D341Med (cell line): ENCODE data around the gene PNPO.
A peak's percentile ranks its signal among the peaks of the same experiment; 100 is the strongest.

ENCODE experiments used
- DNase-seq: peaks from one replicate; pipeline ENCODE4 v3.0.0; 2012; ENCODE audit warnings: low spot score

PNPO gene

GRCh38 chr17:47941246-47942095 is at the start of gene PNPO:
Gene PNPO (plus strand): TSS chr17:47941571. CDS start chr17:47941676, 105 bp downstream.
- peak; percentile 52 for DNase-seq

GRCh38 chr17:47894498-47895346 is 46.6 kb upstream of the PNPO start:
- no peak for DNase-seq

- peak; percentile 67 for DNase-seq
Observed at GRCh38 chr17:47895347-47895855, 46.0 kb upstream of the PNPO start.

- DNase-seq = peak; percentile 99
Observed at GRCh38 chr17:47895856-47896671, 45.3 kb upstream of the PNPO start, which contains the start of gene SP2. Gene SP2 (plus strand): TSS chr17:47896236. CDS start chr17:47896287, 51 bp downstream.

GRCh38 chr17:47896672-47897490 is 44.5 kb upstream of the PNPO start:
- DNase-seq = no peak

- DNase-seq = no peak
Observed at GRCh38 chr17:47897561-47897960, 43.8 kb upstream of the PNPO start.

GRCh38 chr17:47898241-47898640 is 43.1 kb upstream of the PNPO start:
- DNase-seq = no peak

- DNase-seq = no peak
Observed at GRCh38 chr17:47899643-47900042, 41.7 kb upstream of the PNPO start.

- DNase-seq = no peak
Observed at GRCh38 chr17:47901423-47901822, 39.9 kb upstream of the PNPO start.

GRCh38 chr17:47902039-47902744 is 39.2 kb upstream of the PNPO start:
- DNase-seq = no peak

GRCh38 chr17:47905221-47905733 is 36.1 kb upstream of the PNPO start:
- DNase-seq = no peak

- no peak for DNase-seq
Observed at GRCh38 chr17:47906443-47906842, 34.9 kb upstream of the PNPO start.

- no peak for DNase-seq
Observed at GRCh38 chr17:47907932-47908562, 33.3 kb upstream of the PNPO start.

- DNase-seq = no peak
Observed at GRCh38 chr17:47913050-47913449, 28.3 kb upstream of the PNPO start.

GRCh38 chr17:47914306-47914948 is 26.9 kb upstream of the PNPO start:
- DNase-seq = no peak

- DNase-seq = no peak
Observed at GRCh38 chr17:47915776-47916398, 25.5 kb upstream of the PNPO start.

GRCh38 chr17:47916489-47917208 is 24.7 kb upstream of the PNPO start:
- no peak for DNase-seq

- DNase-seq = no peak
Observed at GRCh38 chr17:47917581-47917980, 23.8 kb upstream of the PNPO start.
